ENCODE data around the gene MCOLN2. TPM values are rescaled to one million over a fixed set of nuclear protein-coding genes. Genes with fewer than 3 reads are reported as not detected.

The MCOLN2 gene
- polyA plus RNA-seq, 6 donors from 2014 or later, result 0.43 to 4.1 (median 1.5) TPM

DNA sequence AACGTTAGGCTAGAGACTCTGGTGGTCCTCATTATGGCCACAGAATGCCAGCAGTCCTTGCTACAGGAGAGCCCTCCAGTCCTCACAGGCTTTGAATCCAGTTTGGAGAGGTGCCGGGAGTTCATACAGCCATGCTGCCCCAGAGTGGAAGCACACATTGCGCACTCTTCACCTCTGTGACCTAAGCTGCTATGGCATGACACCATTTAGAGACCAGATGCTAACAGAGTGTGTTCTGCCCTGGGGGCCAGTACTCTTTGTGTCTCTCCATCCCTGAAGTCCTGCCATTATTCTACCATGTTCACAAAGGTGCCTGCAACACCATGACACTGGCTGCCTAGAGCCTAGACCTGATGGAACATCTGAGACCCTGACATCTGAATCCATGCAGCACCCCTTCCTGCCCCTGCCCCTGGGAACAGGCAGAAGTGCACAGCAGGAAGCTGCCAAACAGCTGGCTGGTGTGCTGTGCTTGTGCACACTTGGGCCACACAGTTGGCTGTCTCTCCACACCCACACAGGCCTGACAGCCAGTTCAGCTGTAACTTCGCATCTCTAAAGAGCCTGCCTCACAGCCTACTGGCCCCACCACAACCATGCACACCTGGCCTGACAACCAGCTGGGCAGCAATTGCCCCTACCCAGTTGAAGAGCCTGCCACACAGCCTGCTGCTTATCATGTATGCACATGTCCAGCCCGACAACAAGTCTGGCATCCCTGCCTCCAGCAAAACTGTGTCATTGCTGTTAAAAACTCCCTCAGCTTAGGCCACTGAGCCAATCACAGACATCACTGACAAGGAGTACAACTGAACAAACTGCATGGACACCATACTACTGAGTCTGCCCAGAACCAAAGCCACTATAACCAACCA is 49.1 kb downstream of the MCOLN2 start:
- no peak overlapping the region for H3K4me3 Mint-ChIP-seq
- peaks cover 0 to 31% (median 14%) of the 10 kb centered on the region in 7 donors for H3K9me3 Mint-ChIP-seq
- DNase-seq, result no peak
- H3K27me3 Mint-ChIP-seq, result no peaks in the 10 kb centered on the region
- ATAC-seq (ENCODE audit: low read depth in 2 of 2), result no peak
- peaks cover 4 to 8% (median 7%) of the 10 kb centered on the region in 3 donors for H3K4me1 Mint-ChIP-seq
- peaks cover 10 to 27% of the 10 kb centered on the region in 2 donors for H3K36me3 Mint-ChIP-seq
- peak overlapping the region in 1 of 6 donors; percentile 41 for H3K27ac Mint-ChIP-seq

- DNase-seq (no peak), ATAC-seq (ENCODE audit: low read depth in 2 of 2) (no peak)
- H3K27me3 Mint-ChIP-seq, result no peaks in the 10 kb centered on the region
- H3K36me3 Mint-ChIP-seq, result peaks cover 10 to 27% of the 10 kb centered on the region in 2 donors
- peaks cover 4 to 8% (median 7%) of the 10 kb centered on the region in 3 donors for H3K4me1 Mint-ChIP-seq
- H3K4me3 Mint-ChIP-seq, result peak overlapping the region in 1 of 8 donors; percentile 34
- H3K9me3 Mint-ChIP-seq, result peaks cover 0 to 31% (median 14%) of the 10 kb centered on the region in 7 donors
- peak overlapping the region in 1 of 6 donors; percentile 3 for H3K27ac Mint-ChIP-seq
Observed at GRCh38 chr1:84946631-84947030, 50.3 kb downstream of the MCOLN2 start.

GRCh38 chr1:84944767-84945486 is 52.0 kb downstream of the MCOLN2 start:
- Mint-ChIP-seq H3K27ac (peak overlapping the region; percentile 60 to 98 (median 92)), H3K4me1 (peaks cover 4 to 8% (median 7%) of the 10 kb centered on the region in 3 donors), H3K9me3 (peaks cover 0 to 18% (median 8%) of the 10 kb centered on the region in 7 donors), H3K36me3 (peaks cover 0 to 16% of the 10 kb centered on the region in 2 donors), H3K27me3 (no peaks in the 10 kb centered on the region), H3K4me3 (peak overlapping the region; percentile 68 to 91 (median 89))
- peak; percentile 83 to 87 for ATAC-seq (ENCODE audit: low read depth in 2 of 2)
- peak; percentile 89 for DNase-seq

DNA sequence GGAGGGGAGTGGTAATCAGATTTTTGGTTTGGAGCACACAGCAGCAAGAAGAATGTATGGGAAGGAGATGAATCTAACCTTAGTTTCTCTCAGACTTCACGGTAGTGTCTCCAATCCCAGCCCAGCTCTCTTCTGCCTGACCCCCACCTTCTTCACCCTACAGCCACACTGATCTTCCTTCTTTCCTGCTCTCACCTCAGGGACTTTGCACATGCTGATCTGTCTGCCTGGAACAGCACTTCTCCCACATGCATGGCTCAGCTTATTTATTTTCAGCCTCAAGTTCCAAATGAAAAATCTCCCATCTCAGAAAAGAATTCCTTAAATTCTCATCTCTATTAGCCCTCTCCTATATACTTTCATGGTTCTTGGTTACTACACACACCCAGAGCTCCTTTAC is 55.1 kb downstream of the MCOLN2 start:
- H3K4me3 Mint-ChIP-seq, result no peak overlapping the region
- H3K4me1 Mint-ChIP-seq, result peaks cover 4 to 8% (median 7%) of the 10 kb centered on the region in 3 donors
- DNase-seq (no peak), ATAC-seq (ENCODE audit: low read depth in 2 of 2) (no peak)
- peak overlapping the region in 1 of 6 donors; percentile 3 for H3K27ac Mint-ChIP-seq
- no peaks in the 10 kb centered on the region for H3K36me3 Mint-ChIP-seq
- no peaks in the 10 kb centered on the region for H3K9me3 Mint-ChIP-seq
- no peaks in the 10 kb centered on the region for H3K27me3 Mint-ChIP-seq

DNA sequence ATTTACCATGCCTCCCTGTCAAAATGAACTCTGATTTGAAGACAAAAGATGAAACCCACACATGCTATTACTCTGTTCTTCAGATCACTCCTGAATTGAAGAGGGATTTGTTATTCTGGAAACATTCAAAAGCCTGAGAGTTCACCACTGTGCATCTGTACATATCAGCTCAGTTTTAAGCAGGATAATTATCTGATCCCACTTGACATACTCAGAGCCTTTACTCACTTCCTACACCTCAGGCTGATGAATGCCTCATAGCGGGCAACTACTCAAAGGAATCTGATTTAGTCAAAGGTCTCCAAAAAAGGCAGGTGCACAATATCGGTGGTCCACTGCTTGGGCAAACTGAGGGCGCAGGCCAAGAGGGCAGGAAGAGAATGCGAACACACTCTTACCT is 56.4 kb downstream of the MCOLN2 start:
- Mint-ChIP-seq H3K36me3 (no peaks in the 10 kb centered on the region), H3K4me1 (peaks cover 0 to 12% (median 6%) of the 10 kb centered on the region in 3 donors), H3K9me3 (no peaks in the 10 kb centered on the region), H3K27ac (no peak overlapping the region), H3K4me3 (no peak overlapping the region), H3K27me3 (no peaks in the 10 kb centered on the region)
- no peak for ATAC-seq (ENCODE audit: low read depth in 2 of 2)
- no peak for DNase-seq

DNA sequence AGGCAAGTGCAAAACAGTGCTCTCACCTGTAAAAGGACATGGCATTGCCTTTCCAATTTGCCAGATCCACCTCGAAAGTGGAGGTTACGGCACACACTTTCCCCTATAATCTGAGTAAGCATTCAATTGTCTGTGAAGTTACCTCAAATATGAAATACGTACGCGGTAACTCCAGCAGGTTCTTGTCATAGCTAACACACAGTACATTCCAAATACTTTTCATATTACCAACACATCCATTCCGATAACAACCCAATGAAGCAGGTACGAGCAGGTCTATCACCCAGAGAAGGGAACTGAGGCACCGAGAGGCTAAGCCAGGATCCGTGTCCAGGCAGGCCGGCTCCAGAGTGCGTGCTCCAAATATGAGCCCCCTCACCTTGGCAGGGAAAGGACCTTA is 57.2 kb downstream of the MCOLN2 start:
- DNase-seq (no peak), ATAC-seq (ENCODE audit: low read depth in 2 of 2) (no peak)
- H3K4me3 Mint-ChIP-seq, result no peak overlapping the region
- no peaks in the 10 kb centered on the region for H3K9me3 Mint-ChIP-seq
- H3K27me3 Mint-ChIP-seq, result no peaks in the 10 kb centered on the region
- no peak overlapping the region for H3K27ac Mint-ChIP-seq
- peaks cover 0 to 6% (median 4%) of the 10 kb centered on the region in 3 donors for H3K4me1 Mint-ChIP-seq
- H3K36me3 Mint-ChIP-seq, result no peaks in the 10 kb centered on the region

GRCh38 chr1:84939151-84939550 is 57.8 kb downstream of the MCOLN2 start:
- DNase-seq (no peak), ATAC-seq (ENCODE audit: low read depth in 2 of 2) (no peak)
- H3K9me3 Mint-ChIP-seq, result no peaks in the 10 kb centered on the region
- H3K27ac Mint-ChIP-seq, result no peak overlapping the region
- no peak overlapping the region for H3K4me3 Mint-ChIP-seq
- H3K4me1 Mint-ChIP-seq, result peaks cover 0 to 5% (median 4%) of the 10 kb centered on the region in 3 donors
- no peaks in the 10 kb centered on the region for H3K36me3 Mint-ChIP-seq
- H3K27me3 Mint-ChIP-seq, result no peaks in the 10 kb centered on the region

- H3K4me1 Mint-ChIP-seq, result peaks cover 0 to 5% (median 4%) of the 10 kb centered on the region in 3 donors
- H3K9me3 Mint-ChIP-seq, result no peaks in the 10 kb centered on the region
- DNase-seq (peak; percentile 41), ATAC-seq (ENCODE audit: low read depth in 2 of 2) (peak in 1 of 2 donors; percentile 46)
- no peak overlapping the region for H3K4me3 Mint-ChIP-seq
- H3K36me3 Mint-ChIP-seq, result no peaks in the 10 kb centered on the region
- no peaks in the 10 kb centered on the region for H3K27me3 Mint-ChIP-seq
- no peak overlapping the region for H3K27ac Mint-ChIP-seq
Observed at GRCh38 chr1:84936116-84936810, 60.6 kb downstream of the MCOLN2 start.

DNA sequence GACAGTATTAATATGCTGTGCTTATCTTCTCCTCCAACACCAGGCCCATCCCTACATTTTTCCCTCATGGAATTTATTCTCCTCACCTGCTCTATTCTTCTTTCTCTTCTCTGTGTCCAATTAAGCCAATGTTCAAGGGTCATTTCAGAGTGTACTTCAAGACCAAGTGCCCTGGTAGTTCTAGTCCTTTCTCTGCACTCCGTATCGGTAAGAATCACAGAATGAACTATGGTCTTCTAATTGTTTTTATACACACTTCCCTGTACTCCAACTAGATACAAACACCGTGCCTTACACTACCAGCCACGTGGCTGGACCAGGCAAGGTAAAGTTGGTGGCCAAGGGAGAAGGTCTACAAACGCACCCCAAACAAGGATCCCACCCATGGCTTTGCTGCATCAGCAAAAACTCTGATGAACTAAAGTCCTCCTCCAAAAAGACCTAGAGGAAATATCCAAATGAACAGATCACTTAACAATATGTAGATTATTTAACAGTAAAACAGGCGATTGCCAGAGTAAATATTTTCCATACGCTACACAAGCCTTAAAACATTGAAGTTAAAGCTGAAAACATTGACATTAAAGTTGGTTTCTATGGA is 63.8 kb downstream of the MCOLN2 start:
- Mint-ChIP-seq H3K27ac (no peak overlapping the region), H3K27me3 (no peaks in the 10 kb centered on the region)
- no peak for ATAC-seq (ENCODE audit: low read depth in 2 of 2)

GRCh38 chr1:84930831-84931230 is 66.1 kb downstream of the MCOLN2 start:
- Mint-ChIP-seq H3K9me3 (no peaks in the 10 kb centered on the region), H3K4me1 (no peaks in the 10 kb centered on the region), H3K4me3 (no peak overlapping the region), H3K27me3 (no peaks in the 10 kb centered on the region), H3K36me3 (peaks cover 6 to 7% of the 10 kb centered on the region in 2 donors), H3K27ac (no peak overlapping the region)
- DNase-seq, result no peak
- no peak for ATAC-seq (ENCODE audit: low read depth in 2 of 2)

More for the DNA sequence above, 63.8 kb downstream of the MCOLN2 start:
- H3K4me3 Mint-ChIP-seq, result no peak overlapping the region
- H3K9me3 Mint-ChIP-seq, result no peaks in the 10 kb centered on the region
- DNase-seq, result no peak
- H3K4me1 Mint-ChIP-seq, result peaks cover 0 to 5% (median 4%) of the 10 kb centered on the region in 3 donors
- H3K36me3 Mint-ChIP-seq, result peaks cover 4 to 6% of the 10 kb centered on the region in 2 donors

DNA sequence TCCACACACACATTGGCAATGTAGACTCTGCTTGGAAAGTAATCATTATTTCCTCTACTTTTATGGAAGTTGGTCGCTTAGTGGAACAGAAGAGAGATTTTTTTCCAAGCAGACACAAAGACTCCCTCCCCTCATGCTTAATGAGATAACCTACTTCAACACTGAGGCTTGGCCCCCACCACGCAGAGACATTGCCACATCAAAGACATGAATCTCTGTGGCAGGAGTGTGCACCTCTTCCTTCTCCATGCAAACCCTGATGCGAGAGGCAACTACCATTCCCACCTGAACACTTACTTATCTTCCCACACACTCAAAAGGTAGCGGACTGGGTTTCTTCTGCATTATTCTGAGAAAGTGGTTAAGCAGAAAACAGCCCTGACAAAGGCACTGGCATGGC is 66.6 kb downstream of the MCOLN2 start:
- DNase-seq (no peak), ATAC-seq (ENCODE audit: low read depth in 2 of 2) (no peak)
- H3K4me3 Mint-ChIP-seq, result no peak overlapping the region
- H3K9me3 Mint-ChIP-seq, result no peaks in the 10 kb centered on the region
- no peaks in the 10 kb centered on the region for H3K4me1 Mint-ChIP-seq
- H3K27ac Mint-ChIP-seq, result no peak overlapping the region
- H3K27me3 Mint-ChIP-seq, result no peaks in the 10 kb centered on the region
- H3K36me3 Mint-ChIP-seq, result peaks cover 6 to 7% of the 10 kb centered on the region in 2 donors

DNA sequence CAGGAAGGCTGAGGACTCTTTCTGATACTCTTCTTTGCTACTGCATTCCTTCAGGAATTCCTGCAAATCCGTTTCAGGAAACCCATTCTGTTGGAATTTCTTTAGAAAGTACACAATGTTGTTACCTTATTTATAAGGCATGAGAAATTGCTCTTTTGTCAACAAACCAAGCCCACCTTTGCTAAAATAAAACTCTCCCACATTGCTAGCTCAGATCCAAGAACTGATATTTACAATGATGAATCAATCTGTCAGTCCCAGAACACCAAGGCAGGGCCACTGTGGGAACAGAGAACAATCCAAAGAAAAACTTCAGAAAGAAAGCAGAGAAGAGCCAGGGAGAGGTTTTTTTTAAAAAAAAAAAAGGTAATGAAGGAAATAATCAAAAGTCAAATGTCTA is 67.3 kb downstream of the MCOLN2 start:
- H3K27ac Mint-ChIP-seq, result no peak overlapping the region
- H3K4me3 Mint-ChIP-seq, result no peak overlapping the region
- no peak for DNase-seq
- no peaks in the 10 kb centered on the region for H3K9me3 Mint-ChIP-seq
- no peaks in the 10 kb centered on the region for H3K4me1 Mint-ChIP-seq
- peaks cover 6 to 7% of the 10 kb centered on the region in 2 donors for H3K36me3 Mint-ChIP-seq
- no peak for ATAC-seq (ENCODE audit: low read depth in 2 of 2)
- no peaks in the 10 kb centered on the region for H3K27me3 Mint-ChIP-seq

DNA sequence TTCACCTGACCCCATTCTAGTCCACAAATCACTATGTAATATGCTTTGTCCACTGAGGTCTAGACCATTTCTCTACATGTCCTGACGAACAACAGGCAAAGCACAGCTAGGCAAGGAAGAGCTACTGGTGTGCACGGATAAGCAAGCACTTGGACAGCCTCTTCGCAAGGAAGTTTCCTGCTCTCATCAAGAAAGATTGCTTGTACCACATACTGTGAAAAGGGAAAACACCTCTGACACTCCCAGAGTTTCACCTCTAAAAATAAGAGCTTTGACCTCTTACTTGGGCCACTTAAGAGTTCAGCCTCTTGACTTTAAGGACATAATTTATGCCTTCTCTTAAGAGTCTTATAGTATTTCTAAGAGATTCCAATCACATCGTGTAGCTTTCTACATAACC is 67.9 kb downstream of the MCOLN2 start:
- no peak for ATAC-seq (ENCODE audit: low read depth in 2 of 2)
- Mint-ChIP-seq H3K27ac (no peak overlapping the region), H3K4me1 (no peaks in the 10 kb centered on the region), H3K27me3 (no peaks in the 10 kb centered on the region), H3K36me3 (peaks cover 6 to 7% of the 10 kb centered on the region in 2 donors), H3K9me3 (no peaks in the 10 kb centered on the region), H3K4me3 (no peak overlapping the region)
- DNase-seq, result no peak
